ENCODE measurements around the gene TPH2. TPM values are rescaled to one million over a fixed set of nuclear protein-coding genes. Genes with fewer than 3 reads are reported as not detected.

Gene TPH2
- total RNA-seq, 1 donor from 2014 or later, result not detected

DNA sequence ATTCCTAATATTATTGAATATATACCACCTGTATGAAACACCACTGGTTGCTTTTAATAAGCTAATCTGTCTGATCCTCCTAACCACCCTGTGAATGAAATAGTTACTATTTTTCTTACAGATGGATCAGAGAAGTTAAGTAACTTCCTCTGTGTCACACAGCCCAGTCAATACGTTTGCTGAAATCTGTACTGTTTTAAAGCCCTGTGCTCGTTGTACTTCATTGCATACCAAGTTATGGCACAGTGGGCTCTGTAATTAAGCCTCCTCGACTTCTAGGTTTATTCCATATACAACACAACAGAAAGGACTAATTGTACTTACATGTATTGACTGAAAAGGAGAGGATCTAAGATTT lies 137.9 kb downstream of the TPH2 start:
- Histone ChIP-seq H3K36me3 (no peaks in the 10 kb centered on the region), H3K27me3 (no peaks in the 10 kb centered on the region), H2AFZ (replicated peaks) (no peak overlapping the region), H3K4me1 (no peaks in the 10 kb centered on the region), H3K4me2 (no peak overlapping the region), H3K79me2 (ENCODE audit: low read depth) (no peaks in the 10 kb centered on the region), H3K4me3 (no peak overlapping the region), H3K27ac (no peak overlapping the region), H4K20me1 (ENCODE audit: low read depth) (no peaks in the 10 kb centered on the region), H3K9ac (no peak overlapping the region), H3K9me3 (ENCODE audit: low read depth) (no peaks in the 10 kb centered on the region), H3F3A (ENCODE audit: low read depth) (no peaks in the 10 kb centered on the region)
- no peak for TF ChIP-seq EZH2 (IDR thresholded peaks at IDR 0.05)
- no peak for TF ChIP-seq EZH2phosphoT487 (IDR thresholded peaks at IDR 0.05)
- TF ChIP-seq, protein P1, sequence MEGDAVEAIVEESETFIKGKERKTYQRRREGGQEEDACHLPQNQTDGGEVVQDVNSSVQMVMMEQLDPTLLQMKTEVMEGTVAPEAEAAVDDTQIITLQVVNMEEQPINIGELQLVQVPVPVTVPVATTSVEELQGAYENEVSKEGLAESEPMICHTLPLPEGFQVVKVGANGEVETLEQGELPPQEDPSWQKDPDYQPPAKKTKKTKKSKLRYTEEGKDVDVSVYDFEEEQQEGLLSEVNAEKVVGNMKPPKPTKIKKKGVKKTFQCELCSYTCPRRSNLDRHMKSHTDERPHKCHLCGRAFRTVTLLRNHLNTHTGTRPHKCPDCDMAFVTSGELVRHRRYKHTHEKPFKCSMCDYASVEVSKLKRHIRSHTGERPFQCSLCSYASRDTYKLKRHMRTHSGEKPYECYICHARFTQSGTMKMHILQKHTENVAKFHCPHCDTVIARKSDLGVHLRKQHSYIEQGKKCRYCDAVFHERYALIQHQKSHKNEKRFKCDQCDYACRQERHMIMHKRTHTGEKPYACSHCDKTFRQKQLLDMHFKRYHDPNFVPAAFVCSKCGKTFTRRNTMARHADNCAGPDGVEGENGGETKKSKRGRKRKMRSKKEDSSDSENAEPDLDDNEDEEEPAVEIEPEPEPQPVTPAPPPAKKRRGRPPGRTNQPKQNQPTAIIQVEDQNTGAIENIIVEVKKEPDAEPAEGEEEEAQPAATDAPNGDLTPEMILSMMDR (IDR thresholded peaks at IDR 0.05), result no peak
- no peak for DNase-seq (ENCODE audit: low spot score)
- H3K36me3 Mint-ChIP-seq, result no peaks in the 10 kb centered on the region
- no peaks in the 10 kb centered on the region for H3K27me3 Mint-ChIP-seq (ENCODE audit: insufficient read depth, low read depth)
- H3K4me3 Mint-ChIP-seq, result no peak overlapping the region
- H3K27ac Mint-ChIP-seq, result no peak overlapping the region
- H3K4me1 Mint-ChIP-seq, result peaks cover 3% of the 10 kb centered on the region
- H3K9me3 Mint-ChIP-seq, result peaks cover 2% of the 10 kb centered on the region

DNA sequence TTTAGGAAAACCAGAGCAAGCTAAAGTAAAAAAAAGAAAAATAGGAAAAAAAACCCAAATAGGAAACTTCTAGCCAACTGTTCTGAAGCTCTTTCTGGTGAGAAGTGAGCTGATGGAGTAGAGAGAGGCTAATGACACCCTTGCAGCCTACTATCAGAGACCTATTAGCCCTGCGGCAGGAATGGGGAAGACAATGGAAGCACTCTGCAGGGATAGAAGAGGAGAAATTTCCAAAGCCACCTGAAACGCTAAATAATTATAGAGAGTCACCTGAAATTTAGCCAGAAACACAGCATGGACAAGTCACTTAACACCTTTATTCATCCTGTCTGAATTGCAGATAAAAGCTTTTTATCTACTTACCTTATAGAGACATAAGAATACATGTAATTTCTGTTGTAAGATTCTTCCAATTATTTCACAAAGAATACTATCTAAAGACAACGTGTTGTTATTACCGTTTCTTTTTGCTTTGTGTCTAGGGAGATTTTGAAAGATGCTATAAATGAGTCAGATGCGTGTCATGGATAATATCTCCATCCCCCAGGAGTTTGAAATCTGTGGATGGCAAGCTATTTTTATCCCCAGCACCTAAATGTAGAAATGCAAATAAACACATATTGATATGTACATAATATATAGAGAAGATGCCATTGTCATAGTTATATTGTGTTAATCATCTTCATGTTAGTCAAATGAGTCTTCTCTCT lies 138.6 kb downstream of the TPH2 start:
- H3K27me3 ChIP-seq, result no peaks in the 10 kb centered on the region
- Mint-ChIP-seq H3K27ac (no peak overlapping the region), H3K4me3 (no peak overlapping the region), H3K9me3 (no peaks in the 10 kb centered on the region), H3K4me1 (peaks cover 3% of the 10 kb centered on the region), H3K27me3 (ENCODE audit: insufficient read depth, low read depth) (no peaks in the 10 kb centered on the region), H3K36me3 (no peaks in the 10 kb centered on the region)
- no peaks in the 10 kb centered on the region for H3K79me2 ChIP-seq (ENCODE audit: low read depth)
- no peaks in the 10 kb centered on the region for H3K9me3 ChIP-seq (ENCODE audit: low read depth)
- H3K36me3 ChIP-seq, result no peaks in the 10 kb centered on the region
- no peaks in the 10 kb centered on the region for H4K20me1 ChIP-seq (ENCODE audit: low read depth)
- H3K4me3 ChIP-seq, result no peak overlapping the region
- TF ChIP-seq EZH2phosphoT487 (IDR thresholded peaks at IDR 0.05) (no peak), EZH2 (IDR thresholded peaks at IDR 0.05) (no peak)
- TF ChIP-seq, protein P1 (IDR thresholded peaks at IDR 0.05), result no peak
- no peaks in the 10 kb centered on the region for H3F3A ChIP-seq (ENCODE audit: low read depth)
- no peak for DNase-seq (ENCODE audit: low spot score)
- no peak overlapping the region for H3K27ac ChIP-seq
- H3K4me2 ChIP-seq, result no peak overlapping the region
- no peak overlapping the region for H2AFZ ChIP-seq (replicated peaks)
- H3K4me1 ChIP-seq, result no peaks in the 10 kb centered on the region
- H3K9ac ChIP-seq, result no peak overlapping the region

DNA sequence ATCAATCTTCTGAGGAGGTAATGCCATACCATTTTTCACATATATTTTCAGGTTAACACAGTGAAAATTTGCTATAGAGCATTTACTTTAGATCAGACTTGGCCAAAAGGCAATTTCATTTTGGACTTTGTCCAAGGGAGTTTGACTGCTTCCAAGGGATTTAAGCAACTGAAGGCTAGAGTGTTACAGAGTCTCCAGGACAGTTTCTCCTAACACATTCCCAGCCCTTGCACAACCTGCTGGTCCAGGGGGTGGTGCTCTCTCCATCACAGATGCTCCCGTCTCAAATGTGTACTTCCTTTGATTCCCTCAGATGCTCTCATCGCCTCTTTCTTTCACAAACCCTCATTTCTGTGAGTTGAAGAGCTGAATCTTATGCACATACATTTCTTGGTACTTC lies 143.1 kb downstream of the TPH2 start:
- Histone ChIP-seq H3K27ac (no peak overlapping the region), H3K36me3 (no peaks in the 10 kb centered on the region), H3K4me1 (peaks cover 10% of the 10 kb centered on the region), H3K9me3 (ENCODE audit: low read depth) (no peaks in the 10 kb centered on the region), H3K4me2 (no peak overlapping the region), H2AFZ (replicated peaks) (no peak overlapping the region), H3K9ac (no peak overlapping the region), H3K27me3 (no peaks in the 10 kb centered on the region), H3K79me2 (ENCODE audit: low read depth) (no peaks in the 10 kb centered on the region), H3F3A (ENCODE audit: low read depth) (no peaks in the 10 kb centered on the region), H4K20me1 (ENCODE audit: low read depth) (no peaks in the 10 kb centered on the region), H3K4me3 (no peak overlapping the region)
- Mint-ChIP-seq H3K4me1 (peaks cover 2% of the 10 kb centered on the region), H3K4me3 (no peak overlapping the region), H3K36me3 (no peaks in the 10 kb centered on the region), H3K9me3 (no peaks in the 10 kb centered on the region), H3K27me3 (ENCODE audit: insufficient read depth, low read depth) (no peaks in the 10 kb centered on the region), H3K27ac (no peak overlapping the region)
- peak; percentile 15 for DNase-seq (ENCODE audit: low spot score)
- TF ChIP-seq, protein P1 (IDR thresholded peaks at IDR 0.05), result no peak
- TF ChIP-seq EZH2 (IDR thresholded peaks at IDR 0.05), result no peak
- no peak for TF ChIP-seq EZH2phosphoT487 (IDR thresholded peaks at IDR 0.05)

Other genes starting within 250 kb of the TPH2 start
- gene RAB21, start 184.0 kb upstream of the TPH2 start, total RNA-seq (ENCODE audit: low replicate concordance), result 19.4 and 31.4 TPM in 2 replicates
- gene TBC1D15, start 99.1 kb upstream of the TPH2 start, total RNA-seq (ENCODE audit: low replicate concordance), result 27.8 and 39.4 TPM in 2 replicates